HG03135 (cell line): ENCODE data around the gene HGD.

ENCODE experiments used
- ATAC-seq: cut with Tn5 transposase; IDR thresholded peaks from one replicate; pipeline ENCODE4 v1.9.1; 2021; ENCODE audit warnings: mild to moderate bottlenecking, moderate library complexity; ENCODE audit not compliant: unreplicated experiment

Gene HGD

GRCh38 chr3:120596116-120596852 lies 85.8 kb downstream of the HGD start, which contains the start of gene NDUFB4:
NDUFB4 (plus strand) TSS chr3:120596336; CDS start chr3:120596360, 24 bp downstream.
- ATAC-seq, result peak; percentile 93

GRCh38 chr3:120595788-120596115 lies 86.3 kb downstream of the HGD start:
- no peak for ATAC-seq

GRCh38 chr3:120587332-120587975 lies 94.6 kb downstream of the HGD start:
- no peak for ATAC-seq
